HepG2 (cell line): ENCODE data around the gene SETD2. TPM values are rescaled to one million over a fixed set of nuclear protein-coding genes. Genes with fewer than 3 reads are reported as not detected.

Experiments used
- ATAC-seq: fragments of 200-7000 bp; cut with Tn5 transposase; 3 replicates; pipeline ENCODE4 v1.9.1; 2020; ENCODE audit warnings: mild to moderate bottlenecking, moderate library complexity
- BruUV-seq: library from RNA; stranded (reverse); fragments of 400-500 nt; replicated peaks from 2 replicates; lab custom pipeline; 2021; lab: Mats Ljungman, UMichigan
- CTCF ChIA-PET: fragments of 300-600 bp; formaldehyde crosslinking; extraction: SDS; loops from one replicate; lab custom pipeline; 2021; ENCODE audit warnings: low total read pairs, inconsistent platforms, low intra/inter-chr PET ratio; lab: Yijun Ruan, JAX
- POLR2A ChIA-PET: fragments of 350-600 bp; sonication (Branson Sonifier 250); formaldehyde crosslinking; loops from one replicate; lab custom pipeline; 2020; ENCODE audit warnings: antibody characterized with exemption, inconsistent platforms; lab: Yijun Ruan, JAX
- DNase-seq: peaks from one replicate; pipeline ENCODE4 v3.0.0-alpha.2; 2015; ENCODE audit warnings: low spot score
- FAIRE-seq: peaks from 3 replicates; lab custom pipeline; 2011; peaks lifted over from hg19 to GRCh38; lab: Jason Lieb, UNC
- H2AFZ ChIP-seq: one replicate; pipeline ENCODE4 v1.6.1; 2011; ENCODE audit warnings: low read length, inconsistent platforms
- H3K27ac ChIP-seq: fragments of 300-600 bp; 3 replicates; pipeline ENCODE4 v1.8.0; 2011; ENCODE audit warnings: mixed run types, mild to moderate bottlenecking, mixed read lengths, low read length, inconsistent platforms; ENCODE audit not compliant: insufficient read depth; ENCODE audit errors: extremely low read length
- H3K27me3 ChIP-seq, 2 experiments: fragments of 200-600 bp in 1 of 2; 2 replicates in 1 of 2; 3 replicates in 1 of 2; pipeline versions ENCODE4 v1.6.0 to v1.8.0; 2011; ENCODE audit warnings: low read length in 2 of 2, mild to moderate bottlenecking in 2 of 2, moderate library complexity in 2 of 2, inconsistent platforms in 1 of 2; ENCODE audit not compliant: insufficient read depth in 2 of 2, control insufficient read depth in 1 of 2
- H3K36me3 ChIP-seq, 2 experiments: fragments of 200-600 bp in 1 of 2; replicated peaks in 1 of 2; 2 replicates in 1 of 2; 3 replicates in 1 of 2; pipeline versions ENCODE4 v1.5.1 to v1.8.0; 2011; ENCODE audit warnings: low read length in 2 of 2, inconsistent platforms in 1 of 2; ENCODE audit not compliant: insufficient read depth in 2 of 2, control insufficient read depth in 1 of 2
- H3K4me1 ChIP-seq: 2 replicates; pipeline ENCODE4 v1.5.1; 2012; ENCODE audit warnings: low read length, inconsistent platforms; ENCODE audit not compliant: insufficient read depth
- H3K4me2 ChIP-seq: 2 replicates; pipeline ENCODE4 v1.6.0; 2011; ENCODE audit warnings: low read depth, low read length, inconsistent platforms
- H3K4me3 ChIP-seq, 3 experiments: fragments of 200-600 bp in 1 of 3; sonication (generic), shearing (Covaris generic) in 1 of 3; replicated peaks in 1 of 3; 2 replicates each; pipeline ENCODE4 v1.5.1; 2011 to 2016; ENCODE audit warnings: low read length in 3 of 3, inconsistent platforms in 2 of 3, low read depth in 2 of 3, mild to moderate bottlenecking in 2 of 3, control low read depth in 1 of 3, mixed read lengths in 1 of 3; ENCODE audit not compliant: insufficient read depth in 1 of 3
- H3K79me2 ChIP-seq: one replicate; pipeline ENCODE4 v1.6.1; 2011; ENCODE audit warnings: low read length, inconsistent platforms; ENCODE audit not compliant: insufficient read depth
- H3K9ac ChIP-seq: 2 replicates; pipeline ENCODE4 v1.6.0; 2011; ENCODE audit warnings: mild to moderate bottlenecking, low read depth, low read length, inconsistent platforms; ENCODE audit not compliant: insufficient read depth
- H3K9me3 ChIP-seq: 2 replicates; pipeline ENCODE4 v1.5.1; 2012; ENCODE audit warnings: mild to moderate bottlenecking, low read length
- H4K20me1 ChIP-seq: 2 replicates; pipeline ENCODE4 v1.6.0; 2011; ENCODE audit warnings: inconsistent platforms, mild to moderate bottlenecking, low read length, moderate library complexity; ENCODE audit not compliant: insufficient read depth
- ADNP ChIP-seq: sonication (generic); formaldehyde crosslinking; IDR thresholded peaks from 2 replicates; pipeline ENCODE4 v1.4.0; 2020; ENCODE audit warnings: missing genetic modification reagents
- GMEB2 ChIP-seq: IDR thresholded peaks from 2 replicates; pipeline ENCODE4 v1.6.1; 2016; ENCODE audit warnings: missing biosample characterization, missing genetic modification reagents, low read depth
- HIC2 ChIP-seq: sonication (generic); formaldehyde crosslinking; IDR thresholded peaks from 2 replicates; pipeline ENCODE4 v1.9.0; 2022; ENCODE audit warnings: low read depth, missing genetic modification reagents
- SALL2 ChIP-seq: sonication (generic); formaldehyde crosslinking; IDR thresholded peaks from 2 replicates; pipeline ENCODE4 v1.8.1; 2023; ENCODE audit warnings: mild to moderate bottlenecking, missing genetic modification reagents, inconsistent platforms
- SIN3B ChIP-seq: fragments of 150-350 bp; IDR thresholded peaks from 2 replicates; pipeline ENCODE4 v1.6.1; 2014; ENCODE audit warnings: low read length
- SNAPC2 ChIP-seq: sonication (generic); formaldehyde crosslinking; IDR thresholded peaks from 2 replicates; pipeline ENCODE4 v1.8.1; 2022; ENCODE audit warnings: mild to moderate bottlenecking, missing genetic modification reagents
- TSC22D2 ChIP-seq: sonication (generic); formaldehyde crosslinking; IDR thresholded peaks from 2 replicates; pipeline ENCODE4 v1.5.1; 2020; ENCODE audit warnings: missing genetic modification reagents, mild to moderate bottlenecking, borderline replicate concordance
- ZNF12 ChIP-seq: sonication (generic); formaldehyde crosslinking; IDR thresholded peaks from 2 replicates; pipeline ENCODE4 v1.5.0; 2020; ENCODE audit warnings: missing genetic modification reagents
- ZSCAN12 ChIP-seq: sonication (generic); formaldehyde crosslinking; IDR thresholded peaks from 2 replicates; pipeline ENCODE4 v1.9.0; 2021; ENCODE audit warnings: mild to moderate bottlenecking, missing genetic modification reagents
- WGBS: methylation state at CpG from one replicate; pipeline ENCODE4 v1.1.6; 2017; ENCODE audit warnings: low lambda C conversion rate; 5-methylcytosine and 5-hydroxymethylcytosine counted together
- in situ Hi-C: cut with HindIII; loops from 2 replicates; pipeline ENCODE4 v1.10.0; 2017; ENCODE audit warnings: low pct_unique_long_range_greater_than_20kb; ENCODE audit not compliant: extremely low pct_ligation_motif_present
- intact Hi-C: fragments of 100-400 bp; cut with micrococcal nuclease; formaldehyde crosslinking; loops from one replicate; pipeline ENCODE4 v1.10.0; 2022; ENCODE audit not compliant: unreplicated experiment
- polyA plus RNA-seq, 8 experiments: library from polyadenylated mRNA; depleted of rRNA in 3 of 8; stranded (reverse) in 7 of 8; unstranded in 1 of 8; fragments of >200 nt; fragmentation: Illumina TruSeq in 4 of 8; extraction: Trizol in 4 of 8; gene quantifications; 2 replicates each; pipeline versions ENCODE4 v1.2.1 to v1.2.3, GENCODE V29; 2011 to 2016; ENCODE audit warnings: low read depth in 4 of 8, missing spikeins in 1 of 8, mixed read lengths in 1 of 8; ENCODE audit not compliant: insufficient read depth in 1 of 8
- total RNA-seq, 5 experiments: library from RNA; depleted of rRNA; stranded (reverse); fragments of >200 nt; fragmentation: Illumina TruSeq; extraction: Trizol; gene quantifications; 2 replicates each; pipeline ENCODE4 v1.2.3, GENCODE V29; 2016; ENCODE audit warnings: low read depth in 1 of 5
- TF ChIP-seq, protein P1 (sequence below): sonication (generic); formaldehyde crosslinking; IDR thresholded peaks from 2 replicates; pipeline ENCODE4 v1.5.1; 2020; ENCODE audit warnings: mild to moderate bottlenecking, missing genetic modification reagents, borderline replicate concordance

Gene SETD2
- total and polyA plus RNA-seq, 2 of the 13 experiments (the other 11 are each of a cell fraction or from before 2014, with no cell fraction given): 14.2 to 24.2 TPM

DNA sequence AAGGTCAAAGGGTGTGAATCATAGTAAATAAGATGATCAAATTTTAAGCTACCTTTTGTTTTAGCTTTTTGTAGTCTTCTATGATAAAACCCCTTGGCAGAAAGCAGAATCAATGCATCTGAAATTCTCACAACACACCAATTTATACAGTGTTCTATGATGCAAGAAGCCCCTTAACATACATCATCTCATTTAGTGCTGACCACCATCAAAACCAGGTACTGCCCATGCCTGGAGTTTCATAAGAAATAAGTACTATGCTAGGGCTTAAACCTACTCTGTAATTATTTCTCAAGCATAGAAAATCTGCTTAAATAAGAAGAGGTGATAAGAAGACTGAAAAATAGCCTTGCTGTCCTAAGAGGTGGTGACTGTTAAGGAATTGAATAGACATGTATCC is 116.8 kb downstream of the SETD2 start:
- POLR2A ChIA-PET: no interaction called here
- Histone ChIP-seq H3K4me3 (no peak overlapping the region), H3K9ac (no peak overlapping the region), H3K4me2 (no peak overlapping the region), H4K20me1 (no peaks in the 10 kb centered on the region), H2AFZ (no peak overlapping the region), H3K4me1 (no peaks in the 10 kb centered on the region), H3K79me2 (no peaks in the 10 kb centered on the region), H3K27me3 (no peaks in the 10 kb centered on the region), H3K9me3 (no peaks in the 10 kb centered on the region), H3K36me3 (peaks cover 3 to 21% of the 10 kb centered on the region in 2 experiments; a peak in 3 of 5 replicates), H3K27ac (no peak overlapping the region)
- CTCF ChIA-PET: no interaction called here
- ATAC-seq (no peak), DNase-seq (no peak), FAIRE-seq (no peak)
- intact Hi-C loops (no loop called here), in situ Hi-C loops (no loop called here)
- no peak for TF ChIP-seq TSC22D2 (CRISPR knock-in tag)
- no TSS peak for BruUV-seq

- 89% methylated on average over 5 of the region's 5 CpGs for WGBS
- Histone ChIP-seq H3K27ac (no peak overlapping the region), H3K4me2 (no peak overlapping the region), H3K9me3 (no peaks in the 10 kb centered on the region), H3K9ac (no peak overlapping the region), H4K20me1 (no peaks in the 10 kb centered on the region; the same call in 1 of the 2 replicates), H3K36me3 (peaks cover 10 to 56% of the 10 kb centered on the region in 2 experiments), H3K4me3 (no peak overlapping the region), H3K4me1 (no peaks in the 10 kb centered on the region), H3K27me3 (no peaks in the 10 kb centered on the region), H2AFZ (no peak overlapping the region), H3K79me2 (no peaks in the 10 kb centered on the region)
- no peak for FAIRE-seq
- DNase-seq: no peak
- BruUV-seq: no TSS peak
- ATAC-seq: no peak
- in situ Hi-C loops (no loop called here), intact Hi-C loops (loop anchor here (1.0 kb wide), 1 partner anchor 20 kb away; no protein-coding TSS in a partner anchor)
- POLR2A ChIA-PET: no interaction called here
- CTCF ChIA-PET: no interaction called here
- no peak for TF ChIP-seq ZSCAN12
- TF ChIP-seq ADNP: no peak
- no peak for TF ChIP-seq GMEB2
- TF ChIP-seq HIC2 (CRISPR knock-in tag): no peak
- no peak for TF ChIP-seq ZNF12 (CRISPR knock-in tag)
- no peak for TF ChIP-seq SALL2 (CRISPR knock-in tag)
- no peak for TF ChIP-seq SNAPC2 (CRISPR knock-in tag)
- TF ChIP-seq SIN3B: no peak
- TF ChIP-seq, protein P1, sequence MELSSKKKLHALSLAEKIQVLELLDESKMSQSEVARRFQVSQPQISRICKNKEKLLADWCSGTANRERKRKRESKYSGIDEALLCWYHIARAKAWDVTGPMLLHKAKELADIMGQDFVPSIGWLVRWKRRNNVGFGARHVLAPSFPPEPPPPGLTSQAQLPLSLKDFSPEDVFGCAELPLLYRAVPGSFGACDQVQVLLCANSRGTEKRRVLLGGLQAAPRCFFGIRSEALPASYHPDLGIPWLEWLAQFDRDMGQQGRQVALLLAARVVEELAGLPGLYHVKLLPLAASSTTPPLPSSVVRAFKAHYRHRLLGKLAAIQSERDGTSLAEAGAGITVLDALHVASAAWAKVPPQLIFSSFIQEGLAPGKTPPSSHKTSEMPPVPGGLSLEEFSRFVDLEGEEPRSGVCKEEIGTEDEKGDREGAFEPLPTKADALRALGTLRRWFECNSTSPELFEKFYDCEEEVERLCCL (CRISPR knock-in tag): no peak
These were observed 121.6 kb downstream of the SETD2 start for GRCh38 chr3:47042231-47042791.
